Measurements from ENCODE around the gene FGFR2.

The FGFR2 gene

GRCh38 chr10:121637437-121637836 lies 39.2 kb upstream of the FGFR2 start:
- DNase-seq (ENCODE audit: low read depth), result no peak
- TF ChIP-seq CTCF (IDR thresholded peaks at IDR 0.05; ENCODE audit: low read depth, low read length, missing control alignments), result no peak
- no peak overlapping the region for H3K4me3 ChIP-seq (ENCODE audit: low read depth, low read length)

- no peak for TF ChIP-seq CTCF (IDR thresholded peaks at IDR 0.05; ENCODE audit: low read depth, low read length, missing control alignments)
- no peak overlapping the region for H3K4me3 ChIP-seq (ENCODE audit: low read depth, low read length)
- DNase-seq (ENCODE audit: low read depth), result no peak
These were observed 34.8 kb upstream of the FGFR2 start for GRCh38 chr10:121633056-121633455.

- TF ChIP-seq CTCF (IDR thresholded peaks at IDR 0.05; ENCODE audit: low read depth, low read length, missing control alignments), result no peak
- no peak for DNase-seq (ENCODE audit: low read depth)
- H3K4me3 ChIP-seq (ENCODE audit: low read depth, low read length), result no peak overlapping the region
These were observed 33.3 kb upstream of the FGFR2 start for GRCh38 chr10:121631365-121632029.

- no peak overlapping the region for H3K4me3 ChIP-seq (ENCODE audit: low read depth, low read length)
- TF ChIP-seq CTCF (IDR thresholded peaks at IDR 0.05; ENCODE audit: low read depth, low read length, missing control alignments), result no peak
- DNase-seq (ENCODE audit: low read depth), result no peak
These were observed 30.6 kb upstream of the FGFR2 start for GRCh38 chr10:121628859-121629258.

GRCh38 chr10:121627876-121628581 lies 29.8 kb upstream of the FGFR2 start:
- no peak overlapping the region for H3K4me3 ChIP-seq (ENCODE audit: low read depth, low read length)
- TF ChIP-seq CTCF (IDR thresholded peaks at IDR 0.05; ENCODE audit: low read depth, low read length, missing control alignments), result no peak
- DNase-seq (ENCODE audit: low read depth), result no peak

GRCh38 chr10:121624836-121625486 lies 26.7 kb upstream of the FGFR2 start:
- no peak for TF ChIP-seq CTCF (IDR thresholded peaks at IDR 0.05; ENCODE audit: low read depth, low read length, missing control alignments)
- DNase-seq (ENCODE audit: low read depth), result no peak
- H3K4me3 ChIP-seq (ENCODE audit: low read depth, low read length), result no peak overlapping the region

All from GM12864 (cell line).